Gastrocnemius medialis (tissue), 4 donors: ENCODE results near the gene NCAPD2. TPM values are rescaled to one million over a fixed set of nuclear protein-coding genes. Genes with fewer than 3 reads are reported as not detected.

Experiments used
- ATAC-seq, 2 donors: fragments of 150-250 bp; one replicate each; pipeline ENCODE4 v1.9.1; 2016
- DNase-seq, 2 donors: peaks; one replicate each; pipeline ENCODE4 v3.0.0-alpha.2; 2019
- H3K27ac ChIP-seq, 4 donors: fragments of 200-600 bp; sonication (generic); 1 replicate in 1 of 4; 2 replicates in 3 of 4; pipeline ENCODE4 v1.5.1; 2016 to 2018; ENCODE audit warnings: mild to moderate bottlenecking in 2 of 4, moderate library complexity in 1 of 4
- H3K27me3 ChIP-seq, 3 donors: fragments of 200-600 bp; sonication (generic) in 2 of 3; 1 replicate in 1 of 3; 2 replicates in 2 of 3; pipeline versions ENCODE4 v1.5.1 to v1.6.0; 2016 to 2019; ENCODE audit warnings: mild to moderate bottlenecking in 1 of 3, moderate library complexity in 1 of 3
- H3K36me3 ChIP-seq, 2 donors: fragments of 200-600 bp; sonication (generic) in 1 of 2; one replicate each; pipeline ENCODE4 v1.5.1; 2017 to 2018
- H3K4me1 ChIP-seq, 2 donors: fragments of 200-600 bp; sonication (generic) in 1 of 2; one replicate each; pipeline ENCODE4 v1.5.1; 2016 to 2017; ENCODE audit warnings: mild to moderate bottlenecking in 2 of 2
- H3K4me3 ChIP-seq, 4 donors: fragments of 200-600 bp; sonication (generic) in 3 of 4; 1 replicate in 1 of 4; 2 replicates in 3 of 4; pipeline ENCODE4 v1.5.1; 2016 to 2019; ENCODE audit warnings: mild to moderate bottlenecking in 2 of 4
- H3K9me3 ChIP-seq, 3 donors: fragments of 200-600 bp; sonication (generic) in 2 of 3; 1 replicate in 1 of 3; 2 replicates in 2 of 3; pipeline ENCODE4 v1.5.1; 2016 to 2019
- POLR2A ChIP-seq, 2 donors: fragments of 450-650 bp; IDR thresholded peaks; one replicate each; pipeline ENCODE4 v1.6.1; 2017; ENCODE audit warnings: antibody characterized with exemption in 2 of 2, mild to moderate bottlenecking in 2 of 2, moderate library complexity in 2 of 2
- in situ Hi-C, 4 donors: fragments of 200-750 bp; cut with MboI; loops; one replicate each; pipeline versions ENCODE4 v1.15.0 to v1.8.0; 2017; ENCODE audit warnings: low sequenced_read_pairs in 4 of 4
- intact Hi-C: fragments of 100-400 bp; cut with DNase I; formaldehyde crosslinking; loops from one replicate; pipeline ENCODE4 v1.15.1; 2023; ENCODE audit warnings: low total_unique reads
- total RNA-seq, 4 donors: library from RNA; depleted of rRNA; stranded (reverse); fragments of >200 nt; gene quantifications; one replicate each; pipeline versions ENCODE4 v1.1.0 to v1.2.3, GENCODE V29; 2016
- TF ChIP-seq, protein P1 (sequence below), 5 experiments: fragments of 450-650 bp in 3 of 5; fragments of 200-600 bp in 2 of 5; sonication (generic) in 2 of 5; IDR thresholded peaks in 4 of 5; conservative IDR thresholded peaks in 1 of 5; 1 replicate in 4 of 5; 2 replicates in 1 of 5; pipeline ENCODE4 v1.5.1; 2016 to 2019; ENCODE audit warnings: antibody characterized with exemption in 5 of 5, mild to moderate bottlenecking in 3 of 5, moderate library complexity in 3 of 5

NCAPD2 gene
- total RNA-seq, 4 donors from 2014 or later, result 12.3 to 250 (median 13.3) TPM

DNA sequence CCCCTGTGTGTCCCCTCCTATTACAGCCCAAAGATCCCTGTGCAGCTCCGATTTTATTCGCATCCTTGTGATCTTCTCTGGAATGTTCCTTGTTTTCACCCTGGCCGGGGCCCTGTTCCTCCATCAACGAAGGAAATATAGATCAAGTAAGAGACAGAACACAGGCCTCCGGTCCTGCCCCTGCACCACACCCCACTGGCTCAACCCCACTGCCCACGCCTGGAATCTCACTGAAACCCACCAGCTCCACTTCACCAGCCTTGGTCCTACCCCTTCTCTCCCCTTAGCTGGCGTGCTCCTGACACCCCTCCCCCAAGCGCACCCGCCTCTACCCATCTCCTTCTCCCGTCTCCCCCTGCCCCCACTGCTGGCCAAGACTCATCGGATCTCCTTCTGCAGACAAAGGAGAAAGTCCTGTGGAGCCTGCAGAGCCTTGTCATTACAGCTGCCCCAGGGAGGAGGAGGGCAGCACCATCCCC is 43.0 kb upstream of the NCAPD2 start:
- ATAC-seq (no peak), DNase-seq (no peak)
- Histone ChIP-seq H3K4me1 (peaks cover 18% of the 10 kb centered on the region in 2 donors), H3K4me3 (peak overlapping the region; percentile 72 to 91 (median 84)), H3K27ac (peak overlapping the region; percentile 96 to 99 (median 98)), H3K27me3 (no peaks in the 10 kb centered on the region), H3K9me3 (no peaks in the 10 kb centered on the region), H3K36me3 (peaks cover 0 to 13% of the 10 kb centered on the region in 2 donors)
- intact Hi-C loops, result loop anchor here (1.0 to 5.0 kb wide), 2 partner anchors 19 to 109 kb away; partner anchors contain the start of genes TNFRSF1A and VAMP1
- TF ChIP-seq, protein P1, sequence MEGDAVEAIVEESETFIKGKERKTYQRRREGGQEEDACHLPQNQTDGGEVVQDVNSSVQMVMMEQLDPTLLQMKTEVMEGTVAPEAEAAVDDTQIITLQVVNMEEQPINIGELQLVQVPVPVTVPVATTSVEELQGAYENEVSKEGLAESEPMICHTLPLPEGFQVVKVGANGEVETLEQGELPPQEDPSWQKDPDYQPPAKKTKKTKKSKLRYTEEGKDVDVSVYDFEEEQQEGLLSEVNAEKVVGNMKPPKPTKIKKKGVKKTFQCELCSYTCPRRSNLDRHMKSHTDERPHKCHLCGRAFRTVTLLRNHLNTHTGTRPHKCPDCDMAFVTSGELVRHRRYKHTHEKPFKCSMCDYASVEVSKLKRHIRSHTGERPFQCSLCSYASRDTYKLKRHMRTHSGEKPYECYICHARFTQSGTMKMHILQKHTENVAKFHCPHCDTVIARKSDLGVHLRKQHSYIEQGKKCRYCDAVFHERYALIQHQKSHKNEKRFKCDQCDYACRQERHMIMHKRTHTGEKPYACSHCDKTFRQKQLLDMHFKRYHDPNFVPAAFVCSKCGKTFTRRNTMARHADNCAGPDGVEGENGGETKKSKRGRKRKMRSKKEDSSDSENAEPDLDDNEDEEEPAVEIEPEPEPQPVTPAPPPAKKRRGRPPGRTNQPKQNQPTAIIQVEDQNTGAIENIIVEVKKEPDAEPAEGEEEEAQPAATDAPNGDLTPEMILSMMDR (IDR thresholded peaks at IDR 0.05 in 4 of 5, conservative IDR thresholded peaks at IDR 0.05 in 1 of 5), result no peak
- no peak for TF ChIP-seq POLR2A (IDR thresholded peaks at IDR 0.05)
- in situ Hi-C loops, result loop anchor here in 1 of 4 donors (25.0 kb wide), 1 partner anchor 114 kb away; the partner anchor contains the start of gene TNFRSF1A

DNA sequence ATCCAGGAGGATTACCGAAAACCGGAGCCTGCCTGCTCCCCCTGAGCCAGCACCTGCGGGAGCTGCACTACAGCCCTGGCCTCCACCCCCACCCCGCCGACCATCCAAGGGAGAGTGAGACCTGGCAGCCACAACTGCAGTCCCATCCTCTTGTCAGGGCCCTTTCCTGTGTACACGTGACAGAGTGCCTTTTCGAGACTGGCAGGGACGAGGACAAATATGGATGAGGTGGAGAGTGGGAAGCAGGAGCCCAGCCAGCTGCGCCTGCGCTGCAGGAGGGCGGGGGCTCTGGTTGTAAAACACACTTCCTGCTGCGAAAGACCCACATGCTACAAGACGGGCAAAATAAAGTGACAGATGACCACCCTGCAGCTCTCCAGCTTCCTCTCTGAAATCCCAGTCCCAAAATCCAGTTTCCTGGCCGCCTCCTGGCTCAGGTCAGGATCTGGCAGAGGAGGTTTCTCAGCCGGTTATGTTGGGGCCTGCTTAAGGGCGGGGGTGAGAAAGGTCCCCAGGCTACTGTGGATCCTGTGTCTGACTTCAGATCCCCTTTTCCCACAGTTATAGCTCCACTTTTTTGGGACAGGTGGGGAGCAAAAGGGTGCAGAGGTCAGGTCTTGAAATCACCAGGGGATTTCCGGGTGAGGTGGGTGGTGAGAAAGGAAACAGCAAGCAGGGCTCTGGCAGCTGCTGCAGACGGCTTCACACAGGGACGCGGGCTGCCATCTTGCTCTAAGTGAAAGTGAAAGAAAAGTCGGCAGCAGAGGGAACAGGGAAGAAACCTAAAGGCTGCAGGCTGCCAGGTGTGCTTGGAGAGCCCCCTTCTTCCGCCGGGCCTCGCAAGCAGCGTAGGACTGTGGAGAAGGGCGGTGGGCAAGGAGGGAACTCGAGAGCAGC is 42.3 kb upstream of the NCAPD2 start, which contains the start of gene TAPBPL:
TSS of gene TAPBPL (plus strand) at position 695 of the 897 bp plus-strand sequence. CDS start 207 bp downstream, outside the sequence.
- TF ChIP-seq POLR2A (IDR thresholded peaks at IDR 0.05), result peak; percentile 60 to 66
- TF ChIP-seq, protein P1 (IDR thresholded peaks at IDR 0.05 in 4 of 5, conservative IDR thresholded peaks at IDR 0.05 in 1 of 5), result no peak
- DNase-seq, result peak; percentile 68 to 85
- Histone ChIP-seq H3K4me3 (peak within 1 kb of the TSS; percentile 72 to 91 (median 84)), H3K27ac (peak within 1 kb of the TSS; percentile 96 to 99 (median 98)), H3K36me3 (peaks cover 0 to 14% of the 10 kb centered on the region in 2 donors), H3K27me3 (no peaks in the 10 kb centered on the region), H3K4me1 (peaks cover 18% of the 10 kb centered on the region in 2 donors), H3K9me3 (no peaks in the 10 kb centered on the region)
- ATAC-seq, result peak; percentile 79 to 90
- in situ Hi-C loops (loop anchor here in 1 of 4 donors (25.0 kb wide), 1 partner anchor 114 kb away; the partner anchor contains the start of gene TNFRSF1A), intact Hi-C loops (loop anchor here (1.0 to 5.0 kb wide), 2 partner anchors 19 to 109 kb away; partner anchors contain the start of genes TNFRSF1A and VAMP1)

DNA sequence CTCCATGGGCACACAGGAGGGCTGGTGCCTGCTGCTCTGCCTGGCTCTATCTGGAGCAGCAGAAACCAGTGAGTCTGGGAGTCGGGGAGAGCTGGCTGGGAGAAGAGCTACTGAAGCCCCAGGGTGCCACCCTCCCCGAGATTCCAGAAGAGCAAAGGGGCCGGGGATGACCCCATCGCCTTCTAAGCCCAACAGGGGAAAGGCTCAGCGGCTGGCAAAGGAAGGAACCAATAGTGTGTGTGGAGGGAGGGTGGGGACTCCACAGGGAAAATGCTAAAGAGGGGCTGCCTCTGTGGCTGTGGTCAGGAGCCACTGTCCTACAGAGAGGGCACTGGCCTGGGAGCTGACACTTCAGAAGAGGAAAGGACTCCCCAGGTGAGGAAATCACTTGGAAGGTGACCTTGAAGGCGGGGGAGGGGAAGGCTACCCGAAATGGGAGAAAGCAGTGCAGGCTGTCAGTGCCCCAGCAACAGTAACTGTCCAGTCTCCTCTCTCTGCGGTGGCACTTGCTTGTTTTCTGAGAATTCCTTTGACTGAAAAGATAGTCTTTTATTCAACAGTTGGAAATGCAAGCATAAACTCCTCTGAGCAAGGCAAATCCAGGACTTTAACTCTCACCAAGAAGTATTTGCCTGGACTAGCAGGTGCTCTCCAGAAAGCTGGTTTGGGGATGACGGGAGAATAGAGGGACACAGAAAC is 41.5 kb upstream of the NCAPD2 start:
- TF ChIP-seq POLR2A (IDR thresholded peaks at IDR 0.05), result no peak
- intact Hi-C loops, result loop anchor here (5.0 kb wide), 1 partner anchor 110 kb away; the partner anchor contains the start of gene TNFRSF1A
- H3K27me3 ChIP-seq, result no peaks in the 10 kb centered on the region
- H3K4me1 ChIP-seq, result peaks cover 18% of the 10 kb centered on the region in 2 donors
- DNase-seq (peak; percentile 30 to 82), ATAC-seq (peak; percentile 29 to 79)
- H3K4me3 ChIP-seq, result peak overlapping the region; percentile 72 to 91 (median 84)
- H3K27ac ChIP-seq, result peak overlapping the region; percentile 96 to 99 (median 98)
- H3K9me3 ChIP-seq, result no peaks in the 10 kb centered on the region
- peaks cover 0 to 22% of the 10 kb centered on the region in 2 donors for H3K36me3 ChIP-seq
- in situ Hi-C loops, result loop anchor here in 1 of 4 donors (25.0 kb wide), 1 partner anchor 115 kb away; the partner anchor contains the start of gene TNFRSF1A

DNA sequence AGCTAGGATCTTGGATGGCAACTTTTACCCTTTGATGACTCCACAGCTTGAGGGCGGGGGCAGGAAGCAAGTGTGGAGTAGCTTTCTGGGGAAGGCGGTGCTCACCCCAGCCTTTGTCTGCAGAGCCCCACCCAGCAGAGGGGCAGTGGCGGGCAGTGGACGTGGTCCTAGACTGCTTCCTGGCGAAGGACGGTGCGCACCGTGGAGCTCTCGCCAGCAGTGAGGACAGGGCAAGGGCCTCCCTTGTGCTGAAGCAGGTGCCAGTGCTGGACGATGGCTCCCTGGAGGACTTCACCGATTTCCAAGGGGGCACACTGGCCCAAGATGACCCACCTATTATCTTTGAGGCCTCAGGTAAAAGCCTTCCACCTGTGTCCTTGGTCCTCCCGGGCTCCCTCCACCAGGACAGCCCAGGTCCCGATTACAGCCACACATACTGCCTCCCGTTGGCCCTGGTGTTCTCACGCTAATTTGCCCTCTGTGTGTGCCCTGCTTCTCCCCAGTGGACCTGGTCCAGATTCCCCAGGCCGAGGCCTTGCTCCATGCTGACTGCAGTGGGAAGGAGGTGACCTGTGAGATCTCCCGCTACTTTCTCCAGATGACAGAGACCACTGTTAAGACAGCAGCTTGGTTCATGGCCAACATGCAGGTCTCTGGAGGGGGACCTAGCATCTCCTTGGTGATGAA is 40.8 kb upstream of the NCAPD2 start:
- H3K36me3 ChIP-seq, result peaks cover 0 to 29% of the 10 kb centered on the region in 2 donors
- TF ChIP-seq, protein P1 (IDR thresholded peaks at IDR 0.05 in 4 of 5, conservative IDR thresholded peaks at IDR 0.05 in 1 of 5), result no peak
- TF ChIP-seq POLR2A (IDR thresholded peaks at IDR 0.05), result no peak
- H3K4me3 ChIP-seq, result peak overlapping the region; percentile 72 to 91 (median 84)
- no peaks in the 10 kb centered on the region for H3K27me3 ChIP-seq
- in situ Hi-C loops (loop anchor here in 1 of 4 donors (25.0 kb wide), 1 partner anchor 116 kb away; the partner anchor contains the start of gene TNFRSF1A), intact Hi-C loops (loop anchor here (5.0 kb wide), 1 partner anchor 111 kb away; the partner anchor contains the start of gene TNFRSF1A)
- ATAC-seq (peak in 1 of 2 donors; percentile 21), DNase-seq (peak in 1 of 2 donors; percentile 32)
- no peaks in the 10 kb centered on the region for H3K9me3 ChIP-seq
- H3K27ac ChIP-seq, result peak overlapping the region; percentile 96 to 99 (median 98)
- H3K4me1 ChIP-seq, result peaks cover 18% of the 10 kb centered on the region in 2 donors
